ENCODE data around the gene DOP1A. TPM values are rescaled to one million over a fixed set of nuclear protein-coding genes. Genes with fewer than 3 reads are reported as not detected.

DOP1A gene
- total RNA-seq, 1 experiment from 2014 or later = 16.1 TPM

DNA sequence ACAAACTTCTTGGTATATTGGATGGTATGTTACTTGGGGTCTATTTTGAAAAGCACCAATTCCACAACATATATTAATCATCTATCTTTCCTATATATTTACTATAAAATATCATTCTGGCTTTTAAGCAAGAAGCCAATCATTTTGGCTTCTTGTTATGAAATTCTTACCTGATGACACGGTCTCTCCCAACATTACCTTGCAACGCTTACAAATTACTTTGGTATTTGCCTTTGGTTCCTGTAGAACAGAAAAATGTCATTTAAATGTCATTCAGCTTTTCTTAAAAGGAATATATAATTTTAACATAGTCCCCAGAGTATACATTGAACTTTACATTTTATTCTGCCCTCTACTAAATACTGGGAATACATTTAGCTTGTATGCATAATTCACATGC is 29.2 kb upstream of the DOP1A start:
- H3K27me3 ChIP-seq (replicated peaks; ENCODE audit: control insufficient read depth, insufficient read depth, low read length) = no peaks in the 10 kb centered on the region
- Mint-ChIP-seq H3K4me3 (ENCODE audit: unreplicated experiment) (no peak overlapping the region), H3K9me3 (ENCODE audit: unreplicated experiment) (peaks cover 40% of the 10 kb centered on the region), H3K27me3 (ENCODE audit: insufficient read depth, unreplicated experiment) (no peaks in the 10 kb centered on the region), H3K4me1 (ENCODE audit: low read depth, unreplicated experiment) (no peaks in the 10 kb centered on the region), H3K27ac (ENCODE audit: unreplicated experiment) (no peak overlapping the region), H3K36me3 (ENCODE audit: insufficient read depth, unreplicated experiment) (peaks cover 24% of the 10 kb centered on the region)
- no peak for TF ChIP-seq CTCF (IDR thresholded peaks at IDR 0.05; ENCODE audit: insufficient read depth in 1 of 2, low read depth in 1 of 2, low read length in 1 of 2, severe bottlenecking in 1 of 2, unreplicated experiment in 1 of 2)
- no peak overlapping the region for H3K4me3 ChIP-seq (ENCODE audit: low read depth, low read length)
- no peak for DNase-seq
- no TSS peak for BruUV-seq (replicated peaks)
- POLR2A ChIA-PET = no interaction called here
- intact Hi-C loops (cut with micrococcal nuclease; ENCODE audit: unreplicated experiment) = no loop called here
- no peaks in the 10 kb centered on the region for H3K9me3 ChIP-seq
- H3K36me3 ChIP-seq (ENCODE audit: control insufficient read depth, insufficient read depth, low read length) = no peaks in the 10 kb centered on the region
- CTCF ChIA-PET = no interaction called here
- H3K4me1 ChIP-seq = no peaks in the 10 kb centered on the region

GRCh38 chr6:83042467-83043053 is 24.9 kb upstream of the DOP1A start:
- Mint-ChIP-seq H3K4me1 (ENCODE audit: low read depth, unreplicated experiment) (no peaks in the 10 kb centered on the region), H3K27ac (ENCODE audit: unreplicated experiment) (no peak overlapping the region), H3K36me3 (ENCODE audit: insufficient read depth, unreplicated experiment) (no peaks in the 10 kb centered on the region), H3K27me3 (ENCODE audit: insufficient read depth, unreplicated experiment) (no peaks in the 10 kb centered on the region), H3K9me3 (ENCODE audit: unreplicated experiment) (no peaks in the 10 kb centered on the region), H3K4me3 (ENCODE audit: unreplicated experiment) (no peak overlapping the region)
- H3K9me3 ChIP-seq = no peaks in the 10 kb centered on the region
- no TSS peak for BruUV-seq (replicated peaks)
- H3K4me1 ChIP-seq = no peaks in the 10 kb centered on the region
- CTCF ChIA-PET = no interaction called here
- H3K27me3 ChIP-seq (replicated peaks; ENCODE audit: control insufficient read depth, insufficient read depth, low read length) = no peaks in the 10 kb centered on the region
- POLR2A ChIA-PET = no interaction called here
- TF ChIP-seq CTCF (IDR thresholded peaks at IDR 0.05; ENCODE audit: insufficient read depth in 1 of 2, low read depth in 1 of 2, low read length in 1 of 2, severe bottlenecking in 1 of 2, unreplicated experiment in 1 of 2) = no peak
- no peak overlapping the region for H3K4me3 ChIP-seq (ENCODE audit: low read depth, low read length)
- no peaks in the 10 kb centered on the region for H3K36me3 ChIP-seq (ENCODE audit: control insufficient read depth, insufficient read depth, low read length)
- DNase-seq = no peak
- intact Hi-C loops (cut with micrococcal nuclease; ENCODE audit: unreplicated experiment) = no loop called here

DNA sequence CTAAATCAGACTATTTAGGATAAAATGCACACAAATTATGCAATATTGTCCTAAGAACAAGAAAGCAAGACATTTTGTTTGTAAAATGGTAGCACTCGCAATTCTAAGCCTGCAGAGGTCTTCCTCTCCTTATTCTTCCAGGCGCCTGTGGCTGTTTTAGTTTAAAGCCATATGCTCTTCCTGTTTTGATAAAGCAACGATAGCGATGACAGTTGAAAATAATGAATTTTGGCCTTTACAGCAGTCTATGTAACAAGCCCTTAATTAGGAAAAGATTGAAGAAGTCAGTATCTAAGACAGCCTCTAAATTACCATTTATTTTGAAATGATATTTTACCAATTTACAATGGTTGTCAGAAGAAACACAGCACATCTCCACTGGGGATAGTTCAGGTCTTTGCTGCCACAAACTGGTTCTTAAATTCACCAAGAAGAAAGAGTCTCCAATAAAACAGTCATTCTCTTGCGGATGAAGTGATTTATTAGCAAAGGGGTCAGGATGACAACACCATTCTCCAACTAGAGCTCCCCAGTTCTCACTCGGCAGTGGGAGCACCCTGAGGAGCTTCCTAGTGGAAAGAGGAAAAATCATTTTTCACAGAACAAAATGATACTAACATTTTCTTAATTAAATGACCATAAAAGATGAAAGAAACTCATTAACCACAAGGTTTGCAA is 23.2 kb upstream of the DOP1A start:
- Mint-ChIP-seq H3K9me3 (ENCODE audit: unreplicated experiment) (no peaks in the 10 kb centered on the region), H3K36me3 (ENCODE audit: insufficient read depth, unreplicated experiment) (no peaks in the 10 kb centered on the region), H3K4me1 (ENCODE audit: low read depth, unreplicated experiment) (no peaks in the 10 kb centered on the region), H3K27me3 (ENCODE audit: insufficient read depth, unreplicated experiment) (no peaks in the 10 kb centered on the region), H3K27ac (ENCODE audit: unreplicated experiment) (no peak overlapping the region), H3K4me3 (ENCODE audit: unreplicated experiment) (no peak overlapping the region)
- H3K36me3 ChIP-seq (ENCODE audit: control insufficient read depth, insufficient read depth, low read length) = no peaks in the 10 kb centered on the region
- ChIA-PET CTCF (no interaction called here), POLR2A (no interaction called here)
- H3K4me3 ChIP-seq (ENCODE audit: low read depth, low read length) = no peak overlapping the region
- H3K9me3 ChIP-seq = no peaks in the 10 kb centered on the region
- H3K27me3 ChIP-seq (replicated peaks; ENCODE audit: control insufficient read depth, insufficient read depth, low read length) = no peaks in the 10 kb centered on the region
- no peak for TF ChIP-seq CTCF (IDR thresholded peaks at IDR 0.05; ENCODE audit: insufficient read depth in 1 of 2, low read depth in 1 of 2, low read length in 1 of 2, severe bottlenecking in 1 of 2, unreplicated experiment in 1 of 2)
- intact Hi-C loops (cut with micrococcal nuclease; ENCODE audit: unreplicated experiment) = no loop called here
- no peaks in the 10 kb centered on the region for H3K4me1 ChIP-seq
- no TSS peak for BruUV-seq (replicated peaks)
- DNase-seq = no peak

Measured in Caco-2 (cell line).